RPMI7951 (cell line): Measurements from ENCODE around the gene PROB1. TPM values are rescaled to one million over a fixed set of nuclear protein-coding genes. Genes with fewer than 3 reads are reported as not detected.
"Not testable (repeated sequence)": the region's sequence is repeated elsewhere in the genome, so short reads cannot be mapped to it uniquely, and the experiment has no call there.

ENCODE experiments used
- DNase-seq: peaks from one replicate; pipeline ENCODE4 v3.0.0-alpha.2; 2012; ENCODE audit warnings: low read depth
- total RNA-seq: library from RNA; depleted of rRNA; stranded (reverse); fragments of >200 nt; shearing (Covaris generic); gene quantifications from 2 replicates; pipeline ENCODE4 v1.2.3, GENCODE V29; 2014

Gene PROB1
- total RNA-seq, 1 experiment from 2014 or later = 0.12 TPM

- no peak for DNase-seq
These were observed 19.8 kb upstream of the PROB1 start for GRCh38 chr5:139414581-139415130.

- no peak for DNase-seq
These were observed 19.1 kb upstream of the PROB1 start for GRCh38 chr5:139413963-139414362.

GRCh38 chr5:139413153-139413552 is 18.2 kb upstream of the PROB1 start:
- DNase-seq = no peak

GRCh38 chr5:139410993-139411828 is 16.3 kb upstream of the PROB1 start:
- DNase-seq = no peak

GRCh38 chr5:139410121-139410992 is 15.5 kb upstream of the PROB1 start:
- no peak for DNase-seq

- DNase-seq = not testable (repeated sequence)
These were observed 14.2 kb upstream of the PROB1 start for GRCh38 chr5:139409116-139409515.

GRCh38 chr5:139408191-139408590 is 13.3 kb upstream of the PROB1 start:
- DNase-seq = no peak

DNA sequence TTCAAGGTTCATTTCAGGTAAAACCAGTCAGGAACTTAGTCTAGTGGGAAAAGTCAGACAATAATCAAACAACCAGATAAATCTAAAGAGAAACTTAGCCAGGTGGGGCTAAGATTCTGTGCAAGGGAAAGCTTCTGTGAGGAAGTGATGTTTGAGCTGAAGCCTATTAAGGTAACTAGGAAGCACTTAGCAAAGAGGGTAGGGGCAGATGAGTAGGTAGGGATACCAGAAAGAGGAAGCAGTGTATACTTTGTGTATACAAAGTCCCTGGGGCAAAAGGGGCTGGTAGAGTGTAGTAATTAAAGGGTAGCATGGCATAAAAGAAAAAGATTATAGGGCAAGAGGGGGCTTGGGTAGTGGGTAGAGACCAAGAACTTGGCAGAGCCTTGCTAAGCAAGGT is 12.6 kb upstream of the PROB1 start:
- no peak for DNase-seq

DNA sequence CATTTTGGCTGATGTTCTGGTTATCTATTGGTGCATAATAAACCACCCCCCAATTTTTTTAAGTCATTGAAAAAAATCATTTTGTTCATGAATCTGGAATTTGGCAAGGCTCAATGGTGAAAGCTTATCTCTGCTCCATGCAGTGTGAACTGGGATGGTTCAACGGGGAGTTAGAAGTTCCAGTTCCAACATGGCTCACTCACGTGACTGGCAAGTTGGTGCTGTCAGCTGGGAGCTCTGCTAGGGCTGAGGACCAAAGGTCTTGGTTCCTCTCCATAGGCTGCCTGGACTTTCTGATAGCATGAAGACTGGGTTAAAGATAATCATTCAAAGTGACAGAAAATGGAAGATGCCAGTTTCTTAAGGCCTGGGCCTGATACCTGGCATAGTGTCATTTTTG is 12.1 kb upstream of the PROB1 start:
- no peak for DNase-seq

DNA sequence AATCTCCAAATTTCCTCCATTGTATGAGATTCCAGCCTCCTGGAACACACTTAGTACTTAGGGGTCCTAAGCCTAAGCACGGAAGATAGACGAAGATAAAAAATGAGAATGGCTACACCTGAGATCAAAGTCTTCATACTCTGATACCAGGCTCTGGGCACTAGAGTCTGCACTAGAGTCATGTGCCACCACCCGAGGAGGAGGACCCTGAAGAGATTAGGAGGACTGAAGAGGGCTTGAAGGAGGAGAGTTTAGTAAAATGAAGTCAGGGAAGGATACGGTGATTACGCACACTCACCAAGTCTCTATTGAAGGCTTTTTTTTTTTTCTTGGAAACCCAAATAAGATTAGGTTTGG is 9.6 kb upstream of the PROB1 start:
- no peak for DNase-seq

DNA sequence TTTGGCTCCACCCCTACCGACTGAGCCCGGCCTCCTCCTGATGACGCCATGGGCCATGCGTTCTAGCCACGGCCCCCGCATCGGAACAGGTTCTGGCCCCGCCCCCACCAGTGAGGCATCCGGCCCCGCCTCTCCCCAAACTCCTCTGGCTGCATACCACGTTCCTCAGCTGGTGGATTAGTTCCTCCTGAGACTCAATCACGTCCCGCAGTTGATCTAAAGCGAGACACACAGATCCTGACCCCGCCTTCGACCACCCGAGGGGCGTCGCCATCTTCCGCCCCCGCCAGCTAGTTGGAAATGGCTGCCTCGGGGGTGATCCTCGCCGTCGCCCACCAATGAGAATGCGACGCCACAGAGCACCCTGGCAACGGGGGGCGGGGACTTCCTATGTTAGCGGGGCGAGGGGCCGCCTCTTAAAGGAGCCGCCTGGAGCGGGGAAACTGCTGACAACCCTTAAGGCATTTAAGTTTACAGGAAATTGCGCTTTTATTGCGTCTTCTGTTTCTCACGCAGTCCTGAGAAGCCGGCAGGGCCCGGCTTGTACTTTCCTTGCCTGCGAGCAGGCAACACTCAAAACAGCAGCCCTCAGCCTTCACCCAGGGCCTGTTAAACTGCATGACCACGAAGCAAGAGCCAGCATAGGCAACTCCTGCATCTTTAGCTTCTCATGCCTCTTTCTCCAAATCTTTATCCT is 9.0 kb upstream of the PROB1 start, which contains the start of gene SPATA24:
TSS of gene SPATA24 (minus strand) at position 303 of the 697 bp plus-strand sequence. CDS start at position 274, 29 bp downstream.
- DNase-seq = peak; percentile 95

GRCh38 chr5:139403418-139403786 is 8.5 kb upstream of the PROB1 start:
- no peak for DNase-seq

GRCh38 chr5:139402561-139403158 is 7.8 kb upstream of the PROB1 start:
- DNase-seq = no peak

- no peak for DNase-seq
These were observed 6.6 kb upstream of the PROB1 start for GRCh38 chr5:139401546-139401945.

DNA sequence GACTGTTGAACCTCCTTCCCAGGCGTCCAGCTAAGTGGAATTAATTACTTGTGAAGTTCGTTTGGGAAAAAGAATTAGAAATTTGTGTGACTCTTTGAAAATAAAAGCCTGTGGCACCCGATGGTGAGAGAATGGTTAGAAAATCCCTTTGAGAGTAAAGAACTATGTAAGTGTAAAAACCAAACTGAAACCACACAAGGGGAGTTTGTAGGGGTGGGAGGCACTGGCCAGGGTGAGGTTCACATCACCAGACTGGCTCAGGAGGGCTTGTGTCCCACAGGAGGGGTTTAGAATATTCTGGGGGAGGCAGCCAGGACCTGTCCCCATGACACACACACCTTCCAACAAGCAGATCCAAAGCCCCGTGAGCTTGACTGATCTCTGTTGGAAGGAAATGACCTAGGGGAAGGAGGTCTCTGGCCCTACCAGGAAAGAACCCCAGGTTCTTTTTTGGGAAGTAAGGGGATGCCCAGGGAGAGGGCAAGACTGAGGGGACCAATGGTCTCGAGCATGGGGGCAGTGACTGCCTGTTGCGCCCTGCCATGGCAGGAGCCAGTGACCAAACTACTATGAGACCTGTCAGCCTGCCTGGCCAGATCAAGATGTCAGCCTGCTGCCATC is 4.7 kb upstream of the PROB1 start:
- DNase-seq = no peak

GRCh38 chr5:139397921-139398320 is 3.0 kb upstream of the PROB1 start:
- DNase-seq = no peak

DNA sequence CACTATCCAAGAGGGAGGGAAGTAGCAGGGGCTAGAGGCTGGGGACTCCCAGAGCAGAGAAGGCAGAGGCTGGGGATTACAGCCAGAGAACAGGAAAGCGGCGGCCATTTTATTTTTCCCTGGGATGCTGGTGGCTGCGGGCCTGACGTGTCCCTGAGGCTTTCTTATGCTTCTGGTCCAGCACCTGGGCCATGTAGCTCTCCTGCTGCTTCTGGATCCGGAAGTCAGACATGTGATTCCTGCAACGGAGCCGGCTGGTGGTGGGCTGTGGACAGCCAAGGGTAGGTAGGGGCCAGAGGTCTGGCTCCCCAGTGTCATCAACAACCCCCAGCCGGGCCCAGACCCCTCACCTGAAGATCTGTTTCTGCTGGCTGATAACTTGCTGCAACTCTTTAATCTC is 1.8 kb upstream of the PROB1 start:
- no peak for DNase-seq

DNA sequence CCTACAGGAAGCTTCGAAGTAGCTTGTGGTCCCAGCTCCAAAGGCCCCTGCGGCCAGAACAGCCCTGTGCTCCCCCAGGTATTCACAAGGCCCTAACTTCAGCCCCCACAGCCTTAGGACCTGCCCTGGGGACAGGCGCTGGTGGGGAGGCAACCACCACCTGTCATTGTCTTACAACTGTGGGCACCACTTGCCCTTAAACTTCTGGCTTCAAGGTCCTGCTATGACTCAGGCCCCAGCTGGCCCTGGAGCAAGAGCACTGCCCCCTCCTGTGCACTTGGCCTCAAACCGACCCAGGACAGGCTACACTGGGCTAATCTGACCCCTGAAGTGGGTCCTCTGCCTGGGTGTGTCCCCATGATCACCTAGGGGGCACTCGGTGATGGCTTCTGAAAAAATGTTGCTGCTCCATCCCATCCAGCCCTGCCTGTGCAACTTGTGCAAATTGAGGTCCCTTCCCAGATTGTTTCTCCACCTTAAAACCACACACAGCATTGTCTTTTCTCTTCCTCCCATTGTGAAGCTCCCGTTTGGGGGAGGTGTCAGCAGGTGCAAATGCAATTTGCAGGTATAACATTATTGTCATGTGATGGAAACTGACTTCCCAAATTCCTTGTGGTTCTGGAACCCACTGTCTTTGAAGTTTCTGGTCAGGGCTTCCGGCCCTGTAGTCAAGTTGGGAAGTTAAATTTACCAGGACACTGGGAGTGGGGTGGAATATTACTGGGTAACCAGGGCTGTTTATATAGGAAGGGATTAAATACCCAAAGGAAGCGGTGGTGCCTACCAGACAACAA is 1.1 kb upstream of the PROB1 start:
- DNase-seq = no peak

- DNase-seq = no peak
These were observed 716 bp downstream of the PROB1 start for GRCh38 chr5:139394123-139394653.
